Measurements from ENCODE around the gene AGO4. TPM values are rescaled to one million over a fixed set of nuclear protein-coding genes. Genes with fewer than 3 reads are reported as not detected.
A peak's percentile ranks its signal among the peaks of the same experiment; 100 is the strongest.

The AGO4 gene
- total and polyA plus RNA-seq, 8 donors, result 2.9 to 38.6 (median 8.9) TPM

DNA sequence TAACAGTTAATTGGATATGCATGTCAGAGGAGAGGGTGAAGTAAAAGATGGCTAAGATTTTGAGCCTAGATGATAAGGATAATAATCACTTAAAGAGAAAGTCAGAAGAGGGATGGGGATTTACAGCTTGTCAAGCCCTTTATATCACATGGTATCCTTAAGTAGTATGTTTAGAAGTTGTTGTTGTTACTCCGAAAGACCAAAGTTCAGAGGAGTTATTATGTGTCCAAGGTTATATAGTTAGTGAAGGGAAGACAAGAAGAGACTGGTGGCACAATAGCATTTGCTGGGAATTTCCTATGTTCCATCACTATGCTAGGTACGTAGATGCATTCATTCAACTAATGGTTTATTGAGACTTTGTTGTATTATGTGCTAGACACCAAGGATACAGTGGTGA lies 44.4 kb downstream of the AGO4 start:
- no peaks in the 10 kb centered on the region for H3K9me3 ChIP-seq
- peaks cover 23 to 82% (median 77%) of the 10 kb centered on the region in 4 donors for H3K36me3 ChIP-seq
- 40 to 47% (median 44%) methylated on average over 2 of the region's 2 CpGs for WGBS, 5 donors
- TF ChIP-seq CTCF (IDR thresholded peaks at IDR 0.05), result no peak
- TF ChIP-seq POLR2A (IDR thresholded peaks at IDR 0.05), result no peak
- TF ChIP-seq EP300 (IDR thresholded peaks at IDR 0.05), result no peak
- no peak for TF ChIP-seq POLR2AphosphoS5 (IDR thresholded peaks at IDR 0.05)
- H3K4me1 ChIP-seq, result peaks cover 4 to 38% (median 22%) of the 10 kb centered on the region in 4 donors
- H3K27me3 ChIP-seq, result no peaks in the 10 kb centered on the region
- H3K27ac ChIP-seq, result peak overlapping the region in 1 of 5 donors; percentile 56
- H3K4me3 ChIP-seq, result no peak overlapping the region
- DNase-seq, result no peak
- intact Hi-C loops (cut with DNase I; ENCODE audit: low total_unique reads), result no loop called here

DNA sequence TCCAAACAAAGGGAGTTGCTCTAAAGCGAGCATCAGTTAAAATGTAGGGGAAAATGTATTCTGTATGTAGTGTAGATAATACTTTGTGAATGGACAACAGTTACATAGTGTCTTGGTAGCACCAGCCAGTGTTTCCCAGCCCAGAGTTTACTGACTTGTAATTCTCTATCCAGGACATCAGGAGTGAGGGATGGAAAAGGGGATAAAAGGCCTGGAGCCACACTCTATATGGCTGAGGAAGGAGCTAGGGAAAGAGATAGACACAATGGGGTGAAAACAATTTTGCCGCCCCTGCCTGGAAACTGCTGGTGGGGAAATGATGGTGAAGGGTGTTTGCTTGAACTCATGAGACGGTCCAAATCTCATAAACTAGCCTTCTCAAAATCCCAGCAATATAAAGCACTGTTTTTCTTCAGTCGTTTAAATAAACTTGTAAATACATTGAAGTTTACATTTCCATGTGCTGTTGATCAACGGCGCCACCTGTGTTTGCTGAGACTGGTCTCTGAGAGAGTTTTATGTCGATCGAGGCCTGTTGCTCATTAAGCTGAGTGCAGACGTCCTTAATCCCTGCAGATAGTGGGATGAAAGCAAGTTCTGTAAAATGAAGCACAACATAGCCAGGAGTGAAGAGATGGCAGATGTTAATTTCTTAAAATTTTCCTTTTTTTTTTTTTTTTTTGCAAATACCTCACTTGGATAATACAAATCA lies 47.3 kb downstream of the AGO4 start:
- H3K27ac ChIP-seq, result no peak overlapping the region
- H3K36me3 ChIP-seq, result peaks cover 23 to 66% (median 64%) of the 10 kb centered on the region in 4 donors
- H3K4me1 ChIP-seq, result peaks cover 4 to 33% (median 17%) of the 10 kb centered on the region in 4 donors
- H3K4me3 ChIP-seq, result no peak overlapping the region
- TF ChIP-seq POLR2AphosphoS5 (IDR thresholded peaks at IDR 0.05) (no peak), CTCF (IDR thresholded peaks at IDR 0.05) (no peak)
- no peaks in the 10 kb centered on the region for H3K27me3 ChIP-seq
- no peak for DNase-seq
- H3K9me3 ChIP-seq, result no peaks in the 10 kb centered on the region
- WGBS, 5 donors, result 43 to 56% (median 51%) methylated on average over 9 of the region's 9 CpGs
- intact Hi-C loops (cut with DNase I; ENCODE audit: low total_unique reads), result no loop called here

DNA sequence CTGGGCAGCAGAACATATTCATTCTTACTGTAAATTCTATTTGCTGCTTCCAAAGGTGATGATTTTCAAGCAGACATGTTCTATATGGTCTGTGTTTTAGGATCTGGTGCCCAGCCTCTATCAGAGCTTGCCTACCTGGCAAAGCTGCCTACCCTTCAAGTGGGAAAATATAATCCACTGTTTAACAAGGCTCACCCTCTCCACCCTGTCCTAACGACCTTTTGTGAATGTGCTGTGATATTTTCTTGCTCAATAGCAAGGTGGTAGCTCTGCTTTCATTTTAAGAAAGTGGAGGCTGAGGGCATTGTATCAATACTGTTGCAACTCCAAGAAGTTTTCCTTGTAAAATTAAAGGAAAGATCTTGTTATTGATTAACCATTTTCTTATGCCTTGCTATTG lies 49.1 kb downstream of the AGO4 start:
- H3K9me3 ChIP-seq, result no peaks in the 10 kb centered on the region
- no peak overlapping the region for H3K4me3 ChIP-seq
- peaks cover 0 to 17% (median 15%) of the 10 kb centered on the region in 4 donors for H3K4me1 ChIP-seq
- H3K36me3 ChIP-seq, result peaks cover 16 to 48% (median 46%) of the 10 kb centered on the region in 4 donors
- DNase-seq, result no peak
- intact Hi-C loops (cut with DNase I; ENCODE audit: low total_unique reads), result no loop called here
- H3K27ac ChIP-seq, result peak overlapping the region in 1 of 5 donors; percentile 39
- WGBS, 5 donors, result 23 to 33% (median 26%) methylated on average over 1 of the region's 1 CpG
- no peak for TF ChIP-seq CTCF (IDR thresholded peaks at IDR 0.05)
- TF ChIP-seq POLR2A (IDR thresholded peaks at IDR 0.05), result no peak
- peak in 1 of 3 donors; percentile 13 for TF ChIP-seq POLR2AphosphoS5 (IDR thresholded peaks at IDR 0.05)
- TF ChIP-seq EP300 (IDR thresholded peaks at IDR 0.05), result no peak
- H3K27me3 ChIP-seq, result no peaks in the 10 kb centered on the region

- intact Hi-C loops (cut with DNase I; ENCODE audit: low total_unique reads), result no loop called here
- Histone ChIP-seq H3K4me3 (no peak overlapping the region), H3K36me3 (peaks cover 16 to 40% (median 39%) of the 10 kb centered on the region in 4 donors), H3K4me1 (peaks cover 0 to 14% (median 14%) of the 10 kb centered on the region in 4 donors), H3K27ac (no peak overlapping the region), H3K27me3 (no peaks in the 10 kb centered on the region), H3K9me3 (no peaks in the 10 kb centered on the region)
- TF ChIP-seq POLR2A (IDR thresholded peaks at IDR 0.05) (no peak), POLR2AphosphoS5 (IDR thresholded peaks at IDR 0.05) (no peak), EP300 (IDR thresholded peaks at IDR 0.05) (no peak), CTCF (IDR thresholded peaks at IDR 0.05) (no peak)
- DNase-seq, result peak in 1 of 2 donors; percentile 48
Measured at GRCh38 chr1:35857830-35858229, 50.0 kb downstream of the AGO4 start.
